ENCODE data around the gene TMBIM4.
"Not testable (repeated sequence)": the region's sequence is repeated elsewhere in the genome, so short reads cannot be mapped to it uniquely, and the experiment has no call there.

TMBIM4 gene

GRCh38 chr12:66182956-66183355 lies 13.2 kb upstream of the TMBIM4 start:
- DNase-seq: no peak

DNA sequence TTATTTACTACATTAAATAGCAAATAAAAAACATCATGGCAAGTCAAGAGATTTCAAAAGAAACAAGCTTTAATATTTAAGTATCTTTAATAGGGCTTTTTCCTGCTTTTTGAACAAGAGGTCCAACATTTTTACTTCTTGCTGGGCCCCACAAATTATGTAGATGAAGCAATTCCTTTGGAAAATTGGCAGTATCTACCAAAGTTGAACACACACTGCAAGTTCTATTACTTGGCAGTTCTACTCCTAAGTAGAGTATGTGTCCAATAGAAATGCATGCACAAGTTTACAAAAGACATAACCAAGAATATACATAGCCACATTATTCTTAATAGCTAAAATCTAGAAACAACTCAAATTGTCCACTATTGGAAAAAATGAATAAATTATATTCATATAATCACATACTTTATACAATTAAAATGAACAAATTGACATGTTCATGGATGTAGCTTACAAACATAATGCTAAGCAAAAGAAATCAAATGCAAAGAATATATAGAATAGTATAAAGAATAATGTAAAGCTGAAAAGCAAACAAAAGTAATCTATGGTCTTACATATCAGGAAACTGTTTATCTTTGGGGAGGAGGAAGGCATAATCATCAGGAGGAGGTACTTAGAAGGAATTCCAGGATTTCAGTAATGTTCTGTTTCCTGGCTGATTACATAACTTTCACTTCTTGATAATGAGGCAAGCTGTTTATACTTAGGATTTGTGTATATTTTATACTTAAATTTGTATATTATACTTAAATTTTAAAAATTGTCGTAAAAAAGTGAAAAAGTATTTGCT lies 6.5 kb upstream of the TMBIM4 start:
- DNase-seq: no peak

DNA sequence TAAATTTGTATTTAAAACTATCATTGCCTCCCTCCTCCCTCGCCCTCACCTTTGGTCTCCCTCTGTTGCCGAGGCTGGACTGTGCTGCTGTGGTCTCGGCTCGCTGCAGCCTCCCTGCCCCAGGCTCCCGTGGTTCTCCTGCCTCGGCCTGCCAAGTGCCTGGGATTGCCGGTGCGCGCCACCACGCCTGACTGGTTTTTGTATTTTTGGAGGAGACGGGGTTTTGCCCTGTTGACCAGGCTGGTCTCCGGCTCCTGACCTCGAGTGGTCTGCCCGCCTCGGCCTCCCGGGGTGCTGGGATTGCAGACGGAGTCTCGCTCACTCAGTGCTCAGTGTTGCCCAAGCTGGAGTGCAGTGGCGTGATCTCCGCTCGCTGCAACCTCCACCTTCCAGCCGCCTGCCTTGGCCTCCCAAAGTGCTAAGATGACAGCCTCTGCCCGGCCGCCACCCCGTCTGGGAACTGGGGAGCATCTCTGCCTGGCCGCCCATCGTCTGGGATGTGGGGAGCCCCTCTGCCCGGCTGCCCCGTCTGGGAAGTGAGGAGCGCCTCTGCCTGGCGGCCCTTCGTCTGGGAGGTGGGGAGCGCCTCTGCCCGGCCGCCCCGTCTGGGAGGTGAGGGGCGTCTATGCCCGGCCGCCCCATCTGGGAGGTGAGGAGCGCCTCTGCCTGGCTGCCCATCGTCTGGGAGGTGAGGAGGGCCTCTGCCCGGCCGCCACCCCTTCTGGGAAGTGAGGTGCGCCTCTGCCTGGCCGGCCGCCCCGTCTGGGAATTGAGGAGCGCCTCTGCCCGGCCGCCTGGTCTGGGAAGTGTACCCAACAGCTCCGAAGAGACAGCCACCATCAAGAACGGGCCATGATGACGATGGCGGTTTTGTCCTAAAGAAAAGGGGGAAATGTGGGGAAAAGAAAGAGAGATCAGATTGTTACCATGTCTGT lies 4.9 kb upstream of the TMBIM4 start:
- DNase-seq: not testable (repeated sequence)

- DNase-seq: no peak
Measured at GRCh38 chr12:66170606-66171005, 810 bp upstream of the TMBIM4 start.

DNA sequence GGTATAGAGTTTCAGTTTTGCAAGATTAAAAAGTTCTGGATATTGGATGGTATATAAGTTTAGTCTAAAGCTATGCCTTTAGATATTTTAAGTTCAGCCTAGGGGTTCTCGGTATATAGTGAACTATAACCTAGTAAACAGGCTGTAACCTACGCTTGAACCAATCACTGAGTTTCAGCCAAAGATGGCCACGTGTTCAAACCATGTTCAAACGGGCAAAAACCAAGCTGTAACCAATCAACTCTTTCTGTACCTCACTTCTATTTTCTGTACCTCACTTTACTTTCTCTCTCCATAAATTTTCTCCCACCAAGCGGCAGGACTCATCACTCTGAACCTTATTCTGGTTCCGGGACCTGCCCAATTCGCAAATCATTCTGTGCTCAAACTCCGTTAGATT lies 1.4 kb downstream of the TMBIM4 start:
- DNase-seq: no peak

DNA sequence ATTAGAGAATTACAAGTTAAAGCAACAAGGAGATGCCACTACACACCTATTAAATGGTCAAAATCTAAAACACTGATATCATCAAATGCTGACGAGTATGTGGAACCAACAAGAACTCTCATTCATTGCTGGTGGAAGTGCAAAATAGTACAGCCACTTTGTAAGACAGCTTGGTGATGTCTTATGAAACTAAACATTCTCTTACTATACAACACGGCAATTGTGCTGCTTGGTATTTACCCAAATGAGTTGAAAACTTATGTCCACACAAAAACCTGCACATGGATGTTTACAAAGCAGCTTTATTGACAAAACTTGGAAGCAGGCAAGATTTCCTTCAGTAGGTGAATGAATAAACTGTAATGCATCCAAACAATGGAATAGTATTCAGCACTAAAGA lies 3.2 kb downstream of the TMBIM4 start:
- DNase-seq: no peak

- no peak for DNase-seq
Measured at GRCh38 chr12:66165141-66165540, 4.7 kb downstream of the TMBIM4 start.

DNA sequence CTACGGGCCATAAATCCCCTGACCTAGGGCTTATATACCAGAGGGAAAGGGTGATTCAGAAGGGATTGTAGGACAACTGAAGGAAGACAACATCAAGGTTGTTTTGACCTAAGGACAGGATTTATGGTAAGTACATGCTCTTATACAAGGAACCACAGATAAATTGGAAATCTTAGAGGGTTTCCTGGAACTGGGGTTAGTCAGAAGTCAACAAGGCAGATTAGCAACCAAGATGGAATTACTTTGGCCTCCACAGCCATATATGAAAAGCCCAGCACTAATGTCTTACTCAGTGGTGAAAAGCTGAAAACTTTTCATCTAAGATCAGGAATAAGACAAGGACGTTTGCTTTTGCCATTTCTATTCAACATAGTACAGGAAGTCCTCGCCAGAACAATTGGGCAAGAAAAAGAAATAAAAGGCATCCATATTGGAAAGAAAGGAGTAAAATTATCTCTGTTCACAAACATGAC lies 5.4 kb downstream of the TMBIM4 start:
- no peak for DNase-seq

DNA sequence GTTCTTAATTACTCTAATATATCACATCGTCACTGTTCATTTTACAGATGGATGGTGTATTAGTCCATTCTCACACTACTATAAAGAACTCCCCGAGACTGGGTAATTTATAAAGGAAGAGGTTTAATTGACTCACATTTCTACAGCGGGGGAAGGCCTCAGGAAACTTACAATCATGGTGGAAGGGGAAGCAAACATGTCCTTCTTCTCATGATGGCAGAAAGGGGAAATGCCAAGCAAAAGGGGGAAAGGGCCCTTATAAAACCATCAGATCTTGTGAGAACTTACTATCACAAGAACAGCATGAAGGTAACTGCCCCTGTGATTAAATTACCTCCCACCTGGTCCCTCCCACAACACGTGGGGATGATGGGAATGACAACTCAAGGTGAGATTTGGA lies 6.5 kb downstream of the TMBIM4 start:
- DNase-seq: no peak

DNA sequence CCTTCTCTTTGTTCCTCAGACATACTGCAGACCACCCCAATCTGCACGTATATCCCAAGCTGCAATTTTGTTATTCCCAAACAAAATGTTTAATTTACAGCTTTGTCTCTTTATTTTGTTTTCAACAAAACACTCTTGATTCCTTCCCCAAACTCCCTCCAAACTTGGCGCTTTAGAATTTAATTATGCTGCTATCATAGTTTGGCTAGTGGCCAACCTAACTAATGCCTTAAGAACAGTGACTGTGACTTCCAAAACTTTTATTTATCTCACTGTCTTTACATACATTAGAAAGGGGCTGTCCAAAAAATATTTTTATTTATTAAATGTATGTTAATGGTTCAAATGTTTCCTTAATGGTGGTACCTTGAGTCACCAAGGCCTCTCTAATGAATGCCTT lies 7.1 kb downstream of the TMBIM4 start:
- no peak for DNase-seq

GRCh38 chr12:66160704-66161103 lies 9.1 kb downstream of the TMBIM4 start:
- DNase-seq: no peak

- no peak for DNase-seq
Measured at GRCh38 chr12:66159123-66159522, 10.7 kb downstream of the TMBIM4 start.

GRCh38 chr12:66156654-66157053 lies 13.1 kb downstream of the TMBIM4 start:
- no peak for DNase-seq

DNA sequence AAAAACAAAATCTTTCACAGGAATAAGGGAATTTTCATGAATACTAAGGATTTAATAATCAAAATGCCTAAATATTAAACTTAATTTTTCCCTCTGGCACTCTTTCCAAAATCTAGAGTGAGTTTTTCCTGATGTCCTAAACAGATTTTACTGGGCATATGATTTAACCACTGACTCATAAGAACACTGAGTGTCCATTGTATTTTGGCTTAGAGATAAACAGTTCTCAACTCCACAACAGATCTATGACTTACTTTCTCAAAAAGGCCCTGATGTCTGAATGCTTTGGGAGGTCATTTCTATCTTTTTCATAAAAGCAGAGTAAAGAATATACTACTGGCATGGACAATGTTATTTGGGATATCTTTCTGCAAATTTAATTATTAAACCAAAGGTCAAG lies 15.0 kb downstream of the TMBIM4 start:
- no peak for DNase-seq

- DNase-seq: no peak
Measured at GRCh38 chr12:66152732-66153131, 17.1 kb downstream of the TMBIM4 start.

DNA sequence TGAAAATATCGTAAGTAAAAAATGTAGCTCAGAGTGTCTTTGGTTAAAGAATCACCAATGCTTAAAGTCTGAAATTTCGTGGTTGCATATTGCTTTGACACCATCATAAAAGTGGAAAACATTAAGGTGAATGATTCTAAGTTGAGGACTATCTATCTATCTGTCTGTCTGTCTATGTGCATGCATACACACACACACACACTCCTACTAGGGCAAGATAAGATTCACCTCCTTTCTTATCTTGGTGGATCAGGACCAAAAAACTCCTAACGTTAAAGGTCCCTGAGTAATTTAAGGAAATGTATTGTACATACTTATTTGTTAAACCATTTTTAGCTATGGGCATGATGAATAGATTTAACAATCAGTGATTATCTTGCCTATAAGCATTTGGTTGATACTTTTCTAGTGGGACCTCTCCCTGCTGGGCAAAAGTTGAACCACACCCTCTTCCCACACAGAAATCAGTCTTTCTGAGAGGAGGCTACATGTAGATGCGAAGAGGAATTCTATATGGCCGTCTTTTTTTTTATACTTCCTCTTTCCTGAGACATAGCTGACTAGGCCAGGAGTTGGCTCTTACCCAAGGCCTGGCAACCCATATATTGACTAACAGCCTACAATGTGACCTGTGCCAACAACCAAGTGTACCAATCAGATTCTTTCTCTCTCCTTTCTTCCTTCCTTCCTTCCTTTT lies 19.9 kb downstream of the TMBIM4 start:
- no peak for DNase-seq

- no peak for DNase-seq
Measured at GRCh38 chr12:66144791-66145754, 24.7 kb downstream of the TMBIM4 start.

- DNase-seq: no peak
Measured at GRCh38 chr12:66143868-66144267, 25.9 kb downstream of the TMBIM4 start.

DNA sequence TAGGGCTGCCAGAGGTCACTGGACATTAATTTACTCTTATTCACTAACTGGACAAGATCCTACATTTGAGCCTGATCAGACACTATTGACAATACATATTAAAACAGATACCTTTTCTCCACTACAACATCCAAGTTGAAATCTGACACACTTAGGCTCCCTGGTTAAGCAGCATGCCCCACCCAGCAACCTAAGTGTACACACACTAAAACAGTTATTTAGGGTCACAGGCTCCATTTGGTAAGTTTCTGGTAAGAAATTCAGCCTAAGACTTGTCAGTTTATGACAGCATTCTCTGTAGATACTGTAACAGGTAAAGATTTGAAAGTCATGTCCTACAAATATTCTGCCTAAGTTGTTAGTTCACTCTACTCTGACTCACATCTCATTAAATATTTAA lies 27.0 kb downstream of the TMBIM4 start:
- DNase-seq: no peak

- DNase-seq: no peak
Measured at GRCh38 chr12:66141299-66141698, 28.5 kb downstream of the TMBIM4 start.

GRCh38 chr12:66140731-66141130 lies 29.1 kb downstream of the TMBIM4 start:
- no peak for DNase-seq

- no peak for DNase-seq
Measured at GRCh38 chr12:66139328-66139727, 30.5 kb downstream of the TMBIM4 start.
